Measurements from ENCODE around the gene SLC24A1.

SLC24A1 gene

GRCh38 chr15:65651042-65651322 is 29.2 kb downstream of the SLC24A1 start:
- no peak overlapping the region for H3K9ac ChIP-seq (ENCODE audit: low read depth, low read length)
- no peak overlapping the region for H3K27ac ChIP-seq (ENCODE audit: low read length)
- no peak for DNase-seq
- H4K20me1 ChIP-seq (ENCODE audit: insufficient read depth, low read length), result no peaks in the 10 kb centered on the region
- H2AFZ ChIP-seq (ENCODE audit: low read depth, low read length), result no peak overlapping the region
- no peaks in the 10 kb centered on the region for H3K4me1 ChIP-seq (ENCODE audit: insufficient read depth, low read length)
- no peak for ATAC-seq (ENCODE audit: insufficient read depth, low read depth)
- no peaks in the 10 kb centered on the region for H3K79me2 ChIP-seq (ENCODE audit: insufficient read depth, low read length)
- H3K27me3 ChIP-seq (ENCODE audit: insufficient read depth, low read length, poor library complexity), result no peaks in the 10 kb centered on the region
- H3K9me3 ChIP-seq (ENCODE audit: insufficient read depth, low read length, severe bottlenecking), result no peaks in the 10 kb centered on the region
- no peak overlapping the region for H3K4me2 ChIP-seq (ENCODE audit: insufficient read depth, low read length)
- H3K4me3 ChIP-seq (ENCODE audit: low read depth in 1 of 2, low read length in 2 of 2), result no peak overlapping the region
- H3K36me3 ChIP-seq (ENCODE audit: insufficient read depth, low read length), result peaks cover 15% of the 10 kb centered on the region; the same call in 1 of the 2 replicates
- no peak for TF ChIP-seq EZH2 (IDR thresholded peaks at IDR 0.05; ENCODE audit: borderline replicate concordance, low read depth, low read length, severe bottlenecking)
- TF ChIP-seq, protein P1, sequence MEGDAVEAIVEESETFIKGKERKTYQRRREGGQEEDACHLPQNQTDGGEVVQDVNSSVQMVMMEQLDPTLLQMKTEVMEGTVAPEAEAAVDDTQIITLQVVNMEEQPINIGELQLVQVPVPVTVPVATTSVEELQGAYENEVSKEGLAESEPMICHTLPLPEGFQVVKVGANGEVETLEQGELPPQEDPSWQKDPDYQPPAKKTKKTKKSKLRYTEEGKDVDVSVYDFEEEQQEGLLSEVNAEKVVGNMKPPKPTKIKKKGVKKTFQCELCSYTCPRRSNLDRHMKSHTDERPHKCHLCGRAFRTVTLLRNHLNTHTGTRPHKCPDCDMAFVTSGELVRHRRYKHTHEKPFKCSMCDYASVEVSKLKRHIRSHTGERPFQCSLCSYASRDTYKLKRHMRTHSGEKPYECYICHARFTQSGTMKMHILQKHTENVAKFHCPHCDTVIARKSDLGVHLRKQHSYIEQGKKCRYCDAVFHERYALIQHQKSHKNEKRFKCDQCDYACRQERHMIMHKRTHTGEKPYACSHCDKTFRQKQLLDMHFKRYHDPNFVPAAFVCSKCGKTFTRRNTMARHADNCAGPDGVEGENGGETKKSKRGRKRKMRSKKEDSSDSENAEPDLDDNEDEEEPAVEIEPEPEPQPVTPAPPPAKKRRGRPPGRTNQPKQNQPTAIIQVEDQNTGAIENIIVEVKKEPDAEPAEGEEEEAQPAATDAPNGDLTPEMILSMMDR (IDR thresholded peaks at IDR 0.05; ENCODE audit: borderline replicate concordance, extremely low read depth, low read length, poor library complexity, severe bottlenecking), result no peak

DNA sequence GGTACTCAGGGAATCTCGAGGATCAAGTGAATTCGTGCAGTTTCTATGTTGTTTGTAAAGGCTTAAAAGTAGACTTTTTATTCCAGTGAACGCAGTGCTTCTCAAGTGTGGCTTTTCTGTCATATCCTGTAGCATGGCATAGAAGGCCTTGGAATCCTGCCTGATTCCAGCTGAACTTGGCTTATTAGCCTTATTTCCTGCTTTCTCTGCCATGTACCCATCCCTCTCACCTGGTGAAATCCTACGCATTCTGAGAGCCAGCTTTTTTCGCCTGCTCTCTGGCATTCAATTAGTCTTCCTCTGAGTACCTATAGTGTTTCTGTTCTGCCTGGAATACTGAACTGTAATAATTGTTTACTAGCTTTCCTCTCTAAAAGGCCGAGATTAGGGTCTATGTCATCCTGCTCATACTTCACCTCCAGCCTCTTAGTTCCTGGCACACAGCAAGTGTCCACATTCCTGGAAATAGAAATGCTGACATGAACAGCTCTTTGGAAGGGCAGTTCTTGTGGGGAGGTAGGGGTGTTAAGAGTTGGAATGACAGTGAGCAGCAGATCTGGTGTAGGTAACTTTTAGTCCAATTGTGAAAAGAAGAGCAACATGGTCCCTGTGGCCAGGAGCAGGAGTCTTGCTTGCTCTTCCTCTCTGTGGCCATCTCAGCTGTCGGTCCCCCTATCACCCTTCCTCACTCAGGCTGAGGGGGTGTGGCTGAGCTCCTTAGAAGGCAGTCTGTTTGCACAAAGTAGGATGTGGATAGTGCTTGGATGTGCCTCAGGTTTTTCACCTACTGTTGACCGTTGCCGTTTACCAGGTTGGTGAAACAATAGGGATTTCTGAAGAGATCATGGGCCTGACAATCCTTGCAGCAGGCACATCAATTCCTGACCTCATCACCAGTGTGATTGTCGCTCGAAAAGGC is 30.4 kb downstream of the SLC24A1 start:
- no peak overlapping the region for H3K4me2 ChIP-seq (ENCODE audit: insufficient read depth, low read length)
- DNase-seq (no peak), ATAC-seq (ENCODE audit: insufficient read depth, low read depth) (no peak)
- H3K4me1 ChIP-seq (ENCODE audit: insufficient read depth, low read length), result no peaks in the 10 kb centered on the region
- no peak overlapping the region for H2AFZ ChIP-seq (ENCODE audit: low read depth, low read length)
- no peak overlapping the region for H3K9ac ChIP-seq (ENCODE audit: low read depth, low read length)
- H3K27ac ChIP-seq (ENCODE audit: low read length), result no peak overlapping the region
- TF ChIP-seq EZH2 (IDR thresholded peaks at IDR 0.05; ENCODE audit: borderline replicate concordance, low read depth, low read length, severe bottlenecking), result no peak
- TF ChIP-seq, protein P1 (IDR thresholded peaks at IDR 0.05; ENCODE audit: borderline replicate concordance, extremely low read depth, low read length, poor library complexity, severe bottlenecking), result no peak
- no peaks in the 10 kb centered on the region for H3K79me2 ChIP-seq (ENCODE audit: insufficient read depth, low read length)
- no peaks in the 10 kb centered on the region for H3K9me3 ChIP-seq (ENCODE audit: insufficient read depth, low read length, severe bottlenecking)
- H3K4me3 ChIP-seq (ENCODE audit: low read depth in 1 of 2, low read length in 2 of 2), result no peak overlapping the region
- H3K27me3 ChIP-seq (ENCODE audit: insufficient read depth, low read length, poor library complexity), result no peaks in the 10 kb centered on the region
- peaks cover 16% of the 10 kb centered on the region; the same call in 1 of the 2 replicates for H3K36me3 ChIP-seq (ENCODE audit: insufficient read depth, low read length)
- H4K20me1 ChIP-seq (ENCODE audit: insufficient read depth, low read length), result no peaks in the 10 kb centered on the region

GRCh38 chr15:65653341-65653740 is 31.6 kb downstream of the SLC24A1 start:
- Histone ChIP-seq H3K9ac (ENCODE audit: low read depth, low read length) (no peak overlapping the region), H3K36me3 (ENCODE audit: insufficient read depth, low read length) (peaks cover 16% of the 10 kb centered on the region; the same call in 1 of the 2 replicates), H2AFZ (ENCODE audit: low read depth, low read length) (no peak overlapping the region), H4K20me1 (ENCODE audit: insufficient read depth, low read length) (no peaks in the 10 kb centered on the region), H3K9me3 (ENCODE audit: insufficient read depth, low read length, severe bottlenecking) (no peaks in the 10 kb centered on the region), H3K4me1 (ENCODE audit: insufficient read depth, low read length) (no peaks in the 10 kb centered on the region), H3K4me2 (ENCODE audit: insufficient read depth, low read length) (no peak overlapping the region), H3K4me3 (ENCODE audit: low read depth in 1 of 2, low read length in 2 of 2) (no peak overlapping the region), H3K79me2 (ENCODE audit: insufficient read depth, low read length) (no peaks in the 10 kb centered on the region), H3K27ac (ENCODE audit: low read length) (no peak overlapping the region), H3K27me3 (ENCODE audit: insufficient read depth, low read length, poor library complexity) (no peaks in the 10 kb centered on the region)
- no peak for TF ChIP-seq EZH2 (IDR thresholded peaks at IDR 0.05; ENCODE audit: borderline replicate concordance, low read depth, low read length, severe bottlenecking)
- TF ChIP-seq, protein P1 (IDR thresholded peaks at IDR 0.05; ENCODE audit: borderline replicate concordance, extremely low read depth, low read length, poor library complexity, severe bottlenecking), result no peak
- ATAC-seq (ENCODE audit: insufficient read depth, low read depth), result no peak
- no peak for DNase-seq

All from DND-41 (cell line).